ENCODE data around the gene NGDN. TPM values are rescaled to one million over a fixed set of nuclear protein-coding genes. Genes with fewer than 3 reads are reported as not detected.

NGDN gene
- total RNA-seq, 1 experiment from 2014 or later = 42.2 TPM

DNA sequence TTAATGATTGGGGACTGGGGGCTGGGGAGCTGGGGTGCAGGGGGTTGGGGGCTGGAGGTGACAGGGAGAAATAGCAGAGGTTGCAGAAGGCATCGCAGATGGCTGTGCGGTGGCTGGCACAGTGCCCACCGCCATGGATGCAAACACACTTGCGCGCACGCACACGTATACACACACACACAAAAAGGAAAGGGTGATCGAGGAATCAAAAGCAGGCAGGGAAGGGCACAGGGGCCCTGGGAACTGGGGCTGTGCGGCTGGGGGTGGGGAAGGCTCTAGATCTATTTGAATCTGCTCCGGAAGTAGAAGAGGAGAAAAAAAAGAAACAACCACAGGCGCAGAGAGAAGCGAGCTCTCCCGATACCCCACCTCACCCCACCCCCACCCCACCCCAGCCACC is 42.7 kb downstream of the NGDN start:
- Mint-ChIP-seq H3K27ac (ENCODE audit: unreplicated experiment) (no peak overlapping the region), H3K4me1 (ENCODE audit: low read depth, unreplicated experiment) (no peaks in the 10 kb centered on the region), H3K36me3 (ENCODE audit: insufficient read depth, unreplicated experiment) (no peaks in the 10 kb centered on the region), H3K27me3 (ENCODE audit: unreplicated experiment) (peaks cover 45% of the 10 kb centered on the region), H3K4me3 (ENCODE audit: low read depth, unreplicated experiment) (no peak overlapping the region), H3K9me3 (ENCODE audit: low read depth, unreplicated experiment) (no peaks in the 10 kb centered on the region)
- CTCF ChIA-PET = interaction anchor here (0.6 kb wide), 1 partner anchor 51 kb away, joined by 4 read pairs; no protein-coding TSS in a partner anchor
- intact Hi-C loops (cut with micrococcal nuclease; ENCODE audit: unreplicated experiment) = no loop called here
- no peak for TF ChIP-seq CTCF (IDR thresholded peaks at IDR 0.05; ENCODE audit: unreplicated experiment)
- BruUV-seq (replicated peaks) = no TSS peak
- no peak for DNase-seq

GRCh38 chr14:23513005-23513817 is 43.7 kb downstream of the NGDN start:
- Mint-ChIP-seq H3K4me1 (ENCODE audit: low read depth, unreplicated experiment) (no peaks in the 10 kb centered on the region), H3K36me3 (ENCODE audit: insufficient read depth, unreplicated experiment) (no peaks in the 10 kb centered on the region), H3K4me3 (ENCODE audit: low read depth, unreplicated experiment) (no peak overlapping the region), H3K27ac (ENCODE audit: unreplicated experiment) (no peak overlapping the region), H3K27me3 (ENCODE audit: unreplicated experiment) (peaks cover 56% of the 10 kb centered on the region), H3K9me3 (ENCODE audit: low read depth, unreplicated experiment) (no peaks in the 10 kb centered on the region)
- BruUV-seq (replicated peaks) = no TSS peak
- no peak for DNase-seq
- intact Hi-C loops (cut with micrococcal nuclease; ENCODE audit: unreplicated experiment) = no loop called here
- no peak for TF ChIP-seq CTCF (IDR thresholded peaks at IDR 0.05; ENCODE audit: unreplicated experiment)
- CTCF ChIA-PET = no interaction called here

GRCh38 chr14:23513818-23514643 is 44.5 kb downstream of the NGDN start:
- CTCF ChIA-PET = no interaction called here
- Mint-ChIP-seq H3K4me3 (ENCODE audit: low read depth, unreplicated experiment) (no peak overlapping the region), H3K9me3 (ENCODE audit: low read depth, unreplicated experiment) (no peaks in the 10 kb centered on the region), H3K27me3 (ENCODE audit: unreplicated experiment) (peaks cover 59% of the 10 kb centered on the region), H3K36me3 (ENCODE audit: insufficient read depth, unreplicated experiment) (no peaks in the 10 kb centered on the region), H3K27ac (ENCODE audit: unreplicated experiment) (no peak overlapping the region), H3K4me1 (ENCODE audit: low read depth, unreplicated experiment) (no peaks in the 10 kb centered on the region)
- BruUV-seq (replicated peaks) = no TSS peak
- TF ChIP-seq CTCF (IDR thresholded peaks at IDR 0.05; ENCODE audit: unreplicated experiment) = no peak
- DNase-seq = no peak
- intact Hi-C loops (cut with micrococcal nuclease; ENCODE audit: unreplicated experiment) = no loop called here

DNA sequence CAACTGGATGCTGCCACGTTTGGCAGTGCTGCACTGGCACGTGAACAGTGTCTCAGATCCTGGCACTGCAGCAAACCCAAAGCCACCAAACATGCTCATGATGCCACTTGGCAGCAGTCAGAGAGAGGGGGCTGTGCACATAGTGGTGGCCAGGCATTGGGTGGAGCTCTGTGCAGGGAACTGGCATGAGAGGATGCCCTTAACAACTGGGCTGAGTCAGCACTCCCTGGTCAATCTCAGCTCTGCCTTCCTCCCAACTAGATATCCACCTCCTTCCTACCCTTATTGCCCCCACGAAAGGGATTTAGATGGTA is 45.1 kb downstream of the NGDN start:
- no peaks in the 10 kb centered on the region for H3K4me1 Mint-ChIP-seq (ENCODE audit: low read depth, unreplicated experiment)
- H3K4me3 Mint-ChIP-seq (ENCODE audit: low read depth, unreplicated experiment) = no peak overlapping the region
- no peaks in the 10 kb centered on the region for H3K9me3 Mint-ChIP-seq (ENCODE audit: low read depth, unreplicated experiment)
- no peaks in the 10 kb centered on the region for H3K36me3 Mint-ChIP-seq (ENCODE audit: insufficient read depth, unreplicated experiment)
- CTCF ChIA-PET = no interaction called here
- H3K27ac Mint-ChIP-seq (ENCODE audit: unreplicated experiment) = no peak overlapping the region
- intact Hi-C loops (cut with micrococcal nuclease; ENCODE audit: unreplicated experiment) = no loop called here
- no peak for DNase-seq
- TF ChIP-seq CTCF (IDR thresholded peaks at IDR 0.05; ENCODE audit: unreplicated experiment) = no peak
- H3K27me3 Mint-ChIP-seq (ENCODE audit: unreplicated experiment) = peaks cover 65% of the 10 kb centered on the region
- no TSS peak for BruUV-seq (replicated peaks)
